Measurements from ENCODE around the gene LARGE1. TPM values are rescaled to one million over a fixed set of nuclear protein-coding genes. Genes with fewer than 3 reads are reported as not detected.

LARGE1 gene
- total RNA-seq, 1 donor from 2014 or later, result 35.7 TPM

GRCh38 chr22:33906475-33906874, 13.8 kb downstream of the LARGE1 start:
- H3K36me3 Mint-ChIP-seq, result peaks cover 3% of the 10 kb centered on the region
- H3K4me3 Mint-ChIP-seq, result no peak overlapping the region
- H3K27ac Mint-ChIP-seq, result no peak overlapping the region
- no peak for DNase-seq (ENCODE audit: low spot score in 2 of 2, unreplicated experiment in 2 of 2)
- peaks cover 4% of the 10 kb centered on the region for H3K4me1 Mint-ChIP-seq
- no peaks in the 10 kb centered on the region for H3K27me3 Mint-ChIP-seq (ENCODE audit: low read depth)
- no peak for TF ChIP-seq CTCF (IDR thresholded peaks at IDR 0.05; ENCODE audit: unreplicated experiment)
- H3K9me3 Mint-ChIP-seq, result no peaks in the 10 kb centered on the region

- no peak for TF ChIP-seq CTCF (IDR thresholded peaks at IDR 0.05; ENCODE audit: unreplicated experiment)
- Mint-ChIP-seq H3K4me1 (peaks cover 2% of the 10 kb centered on the region), H3K27ac (no peak overlapping the region), H3K9me3 (no peaks in the 10 kb centered on the region), H3K36me3 (no peaks in the 10 kb centered on the region), H3K4me3 (no peak overlapping the region), H3K27me3 (ENCODE audit: low read depth) (no peaks in the 10 kb centered on the region)
- no peak for DNase-seq (ENCODE audit: low spot score in 2 of 2, unreplicated experiment in 2 of 2)
Observed at GRCh38 chr22:33903012-33903411, 17.3 kb downstream of the LARGE1 start.

- Mint-ChIP-seq H3K36me3 (no peaks in the 10 kb centered on the region), H3K27me3 (ENCODE audit: low read depth) (no peaks in the 10 kb centered on the region), H3K27ac (no peak overlapping the region), H3K9me3 (no peaks in the 10 kb centered on the region), H3K4me3 (no peak overlapping the region), H3K4me1 (peaks cover 9% of the 10 kb centered on the region)
- no peak for TF ChIP-seq CTCF (IDR thresholded peaks at IDR 0.05; ENCODE audit: unreplicated experiment)
- DNase-seq (ENCODE audit: low spot score in 2 of 2, unreplicated experiment in 2 of 2), result no peak
Observed at GRCh38 chr22:33902073-33902472, 18.2 kb downstream of the LARGE1 start.

GRCh38 chr22:33898121-33898520, 22.2 kb downstream of the LARGE1 start:
- peaks cover 5% of the 10 kb centered on the region for H3K36me3 Mint-ChIP-seq
- H3K4me3 Mint-ChIP-seq, result no peak overlapping the region
- no peaks in the 10 kb centered on the region for H3K27me3 Mint-ChIP-seq (ENCODE audit: low read depth)
- no peak overlapping the region for H3K27ac Mint-ChIP-seq
- no peaks in the 10 kb centered on the region for H3K9me3 Mint-ChIP-seq
- TF ChIP-seq CTCF (IDR thresholded peaks at IDR 0.05; ENCODE audit: unreplicated experiment), result no peak
- H3K4me1 Mint-ChIP-seq, result peaks cover 9% of the 10 kb centered on the region
- DNase-seq (ENCODE audit: low spot score in 2 of 2, unreplicated experiment in 2 of 2), result no peak

- Mint-ChIP-seq H3K4me1 (peaks cover 9% of the 10 kb centered on the region), H3K36me3 (peaks cover 5% of the 10 kb centered on the region), H3K9me3 (no peaks in the 10 kb centered on the region), H3K27ac (no peak overlapping the region), H3K4me3 (no peak overlapping the region), H3K27me3 (ENCODE audit: low read depth) (no peaks in the 10 kb centered on the region)
- DNase-seq (ENCODE audit: low spot score in 2 of 2, unreplicated experiment in 2 of 2), result no peak
- TF ChIP-seq CTCF (IDR thresholded peaks at IDR 0.05; ENCODE audit: unreplicated experiment), result no peak
Observed at GRCh38 chr22:33897448-33897835, 22.8 kb downstream of the LARGE1 start.

All from mesothelial cell of epicardium (in vitro differentiated cells).